Endothelial cell (in vitro differentiated cells): ENCODE measurements around the gene SMC6. TPM values are rescaled to one million over a fixed set of nuclear protein-coding genes. Genes with fewer than 3 reads are reported as not detected.

Source experiments
- DNase-seq: peaks from one replicate; pipeline ENCODE4 v3.0.0; 2021; ENCODE audit warnings: low spot score
- H3K27ac Mint-ChIP-seq: one replicate; pipeline ENCODE4 v1.8.0; 2021; ENCODE audit warnings: mixed read lengths, inconsistent platforms; ENCODE audit not compliant: unreplicated experiment
- H3K27me3 Mint-ChIP-seq: one replicate; pipeline ENCODE4 v1.8.0; 2021; ENCODE audit warnings: mild to moderate bottlenecking, moderate library complexity, mixed read lengths, inconsistent platforms; ENCODE audit not compliant: unreplicated experiment
- H3K36me3 Mint-ChIP-seq: one replicate; pipeline ENCODE4 v1.8.0; 2021; ENCODE audit warnings: mild to moderate bottlenecking, low read depth, mixed read lengths, inconsistent platforms; ENCODE audit not compliant: unreplicated experiment
- H3K4me1 Mint-ChIP-seq: one replicate; pipeline ENCODE4 v1.8.0; 2021; ENCODE audit warnings: mild to moderate bottlenecking, mixed read lengths, inconsistent platforms; ENCODE audit not compliant: unreplicated experiment
- H3K4me3 Mint-ChIP-seq: one replicate; pipeline ENCODE4 v1.8.0; 2021; ENCODE audit warnings: mild to moderate bottlenecking, mixed read lengths, inconsistent platforms; ENCODE audit not compliant: unreplicated experiment
- H3K9me3 Mint-ChIP-seq: one replicate; pipeline ENCODE4 v1.8.0; 2021; ENCODE audit warnings: mixed read lengths, inconsistent platforms; ENCODE audit not compliant: unreplicated experiment
- total RNA-seq: library from RNA; stranded (reverse); fragmentation: NEBNext Ultra II Directional; extraction: Animal tissue kit (Norgen Biotek cat#: 25700); gene quantifications from one replicate; pipeline ENCODE4 v1.2.1, GENCODE V29; 2021; ENCODE audit not compliant: unreplicated experiment
- TF ChIP-seq, protein P1 (sequence below): fragments of 200-600 bp; sonication (generic); IDR thresholded peaks from one replicate; pipeline ENCODE4 v1.5.0; 2021; ENCODE audit warnings: antibody characterized with exemption; ENCODE audit not compliant: unreplicated experiment

SMC6 gene
- total RNA-seq, 1 donor from 2014 or later: 28.8 TPM

DNA sequence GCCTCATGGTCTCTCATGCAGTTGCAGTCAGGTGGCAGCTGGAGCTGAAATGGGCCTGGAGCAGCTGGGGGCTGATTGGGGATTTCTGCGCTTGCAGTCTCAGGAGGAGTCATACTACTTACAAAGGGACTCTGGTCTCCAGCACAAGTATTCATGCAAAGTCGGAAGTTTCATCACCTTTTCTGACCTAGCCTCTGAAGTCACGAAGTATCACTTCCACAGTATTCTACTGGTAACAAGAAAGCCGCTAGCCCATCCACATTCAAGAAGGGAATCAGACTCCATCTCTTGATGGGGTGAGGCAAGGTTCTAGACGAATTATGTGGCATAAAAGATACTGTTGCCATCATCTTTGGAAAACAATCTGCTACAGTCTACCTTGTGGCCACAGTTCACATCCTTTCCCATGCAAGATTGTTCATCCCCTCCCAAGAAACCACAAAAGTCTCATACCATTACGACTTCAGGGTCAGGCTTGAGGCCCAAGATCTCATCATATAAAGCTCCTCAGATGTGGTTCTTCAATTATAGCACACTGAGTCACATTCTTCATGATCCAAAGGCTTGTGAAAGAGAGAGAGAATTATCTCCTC, 95.3 kb downstream of the SMC6 start:
- TF ChIP-seq, protein P1, sequence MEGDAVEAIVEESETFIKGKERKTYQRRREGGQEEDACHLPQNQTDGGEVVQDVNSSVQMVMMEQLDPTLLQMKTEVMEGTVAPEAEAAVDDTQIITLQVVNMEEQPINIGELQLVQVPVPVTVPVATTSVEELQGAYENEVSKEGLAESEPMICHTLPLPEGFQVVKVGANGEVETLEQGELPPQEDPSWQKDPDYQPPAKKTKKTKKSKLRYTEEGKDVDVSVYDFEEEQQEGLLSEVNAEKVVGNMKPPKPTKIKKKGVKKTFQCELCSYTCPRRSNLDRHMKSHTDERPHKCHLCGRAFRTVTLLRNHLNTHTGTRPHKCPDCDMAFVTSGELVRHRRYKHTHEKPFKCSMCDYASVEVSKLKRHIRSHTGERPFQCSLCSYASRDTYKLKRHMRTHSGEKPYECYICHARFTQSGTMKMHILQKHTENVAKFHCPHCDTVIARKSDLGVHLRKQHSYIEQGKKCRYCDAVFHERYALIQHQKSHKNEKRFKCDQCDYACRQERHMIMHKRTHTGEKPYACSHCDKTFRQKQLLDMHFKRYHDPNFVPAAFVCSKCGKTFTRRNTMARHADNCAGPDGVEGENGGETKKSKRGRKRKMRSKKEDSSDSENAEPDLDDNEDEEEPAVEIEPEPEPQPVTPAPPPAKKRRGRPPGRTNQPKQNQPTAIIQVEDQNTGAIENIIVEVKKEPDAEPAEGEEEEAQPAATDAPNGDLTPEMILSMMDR: no peak
- Mint-ChIP-seq H3K36me3 (peaks cover 9% of the 10 kb centered on the region), H3K9me3 (no peaks in the 10 kb centered on the region), H3K4me1 (peaks cover 2% of the 10 kb centered on the region), H3K4me3 (no peak overlapping the region), H3K27ac (no peak overlapping the region), H3K27me3 (no peaks in the 10 kb centered on the region)
- DNase-seq: no peak

DNA sequence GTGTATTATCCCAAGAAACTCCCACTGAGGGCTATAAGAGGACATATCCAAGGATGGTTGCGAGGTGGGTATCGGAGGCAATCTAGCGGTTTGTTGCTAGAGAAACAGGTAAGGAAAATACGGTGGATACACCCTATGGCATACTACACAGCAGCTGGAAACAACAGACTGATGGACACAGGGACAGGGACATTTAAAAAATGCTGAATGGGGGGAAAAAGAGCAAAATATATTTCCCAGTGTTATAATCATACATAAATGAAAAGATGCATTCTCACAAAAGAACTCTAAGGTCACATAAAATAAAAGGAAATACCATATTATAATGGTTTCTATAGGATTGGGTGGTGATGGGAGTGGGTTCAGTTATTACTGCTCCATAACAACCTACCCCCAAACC, 95.9 kb downstream of the SMC6 start:
- Mint-ChIP-seq H3K36me3 (peaks cover 9% of the 10 kb centered on the region), H3K4me3 (no peak overlapping the region), H3K27me3 (no peaks in the 10 kb centered on the region), H3K9me3 (no peaks in the 10 kb centered on the region), H3K4me1 (peaks cover 3% of the 10 kb centered on the region), H3K27ac (no peak overlapping the region)
- TF ChIP-seq, protein P1: no peak
- no peak for DNase-seq

DNA sequence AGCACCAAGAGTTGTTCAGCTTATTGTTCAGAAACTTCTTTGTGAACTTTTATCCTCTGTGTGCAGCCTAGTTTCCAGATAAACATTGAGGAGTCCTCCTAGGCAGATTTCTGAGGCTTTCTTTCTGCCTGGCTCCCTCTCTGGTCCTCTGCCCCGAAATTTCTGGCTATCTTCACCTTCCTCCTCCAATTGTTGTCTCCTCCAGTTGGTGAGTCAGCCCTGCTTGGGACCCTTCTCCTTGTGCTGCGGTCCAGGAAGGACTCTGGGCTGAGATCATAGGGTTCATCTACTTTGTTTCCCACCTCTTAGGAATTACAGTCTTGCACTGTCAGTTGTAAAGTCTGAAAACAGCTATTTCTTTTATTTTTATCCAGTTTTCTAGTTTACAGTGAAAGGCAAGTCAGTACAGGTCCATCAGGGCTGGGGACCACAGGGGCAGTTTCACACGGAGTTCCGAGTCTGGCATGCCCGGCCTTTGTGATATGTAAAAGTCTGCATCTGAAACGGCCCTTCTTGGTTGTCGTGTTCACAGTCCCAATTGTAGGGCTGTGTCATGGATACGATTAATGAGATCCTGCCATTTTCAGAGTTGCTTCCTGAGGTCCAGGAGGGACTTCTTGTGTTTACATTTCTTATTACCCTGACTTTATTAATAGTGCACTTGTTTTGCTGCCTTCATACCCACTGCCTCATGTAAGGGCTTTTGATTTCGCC, 100.8 kb downstream of the SMC6 start:
- DNase-seq: no peak
- TF ChIP-seq, protein P1: no peak
- Mint-ChIP-seq H3K4me3 (no peak overlapping the region), H3K27me3 (peaks cover 5% of the 10 kb centered on the region), H3K9me3 (no peaks in the 10 kb centered on the region), H3K27ac (no peak overlapping the region), H3K36me3 (peaks cover 15% of the 10 kb centered on the region), H3K4me1 (peaks cover 6% of the 10 kb centered on the region)

DNA sequence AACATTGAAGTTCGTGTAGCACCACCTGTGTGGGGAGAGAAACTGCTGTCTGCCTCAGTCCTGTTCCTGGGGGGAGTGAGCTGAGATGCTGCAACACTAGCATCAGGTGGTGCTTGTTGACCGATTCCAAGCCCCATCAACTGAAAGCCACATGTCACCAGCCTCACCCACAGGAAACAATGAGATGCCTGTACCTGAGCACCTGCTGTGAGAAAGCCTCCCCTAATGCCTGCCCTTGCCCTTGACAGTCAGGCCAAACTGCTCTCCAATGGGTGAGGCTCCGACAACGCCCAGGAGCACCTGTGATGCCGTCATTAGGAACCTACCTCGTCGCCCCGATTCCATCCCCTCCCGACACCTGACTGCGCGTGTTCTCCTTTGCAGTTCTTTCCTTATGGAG, 104.6 kb downstream of the SMC6 start:
- no peak overlapping the region for H3K4me3 Mint-ChIP-seq
- TF ChIP-seq, protein P1: no peak
- peaks cover 13% of the 10 kb centered on the region for H3K36me3 Mint-ChIP-seq
- peaks cover 9% of the 10 kb centered on the region for H3K4me1 Mint-ChIP-seq
- DNase-seq: no peak
- H3K27ac Mint-ChIP-seq: no peak overlapping the region
- no peaks in the 10 kb centered on the region for H3K9me3 Mint-ChIP-seq
- H3K27me3 Mint-ChIP-seq: peaks cover 6% of the 10 kb centered on the region

DNA sequence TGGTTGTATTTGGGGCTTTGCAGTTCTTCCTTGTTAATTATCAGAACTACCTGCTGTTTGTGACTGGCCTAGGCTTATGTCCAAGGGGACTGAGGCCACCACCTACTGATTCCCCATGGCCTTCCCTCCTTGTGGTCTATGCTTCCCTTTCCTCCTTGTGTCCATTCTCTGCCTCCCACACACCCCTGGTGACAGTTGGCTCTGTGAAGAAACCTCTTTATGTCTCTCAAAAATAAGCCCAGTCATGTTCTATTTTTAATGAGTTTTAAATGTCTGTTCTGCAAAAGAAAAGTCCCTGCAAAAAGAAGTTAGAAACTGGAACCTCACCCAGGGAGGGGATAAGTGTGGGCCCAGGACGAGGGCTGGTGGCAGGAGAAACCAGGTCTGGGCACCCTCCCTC, 105.0 kb downstream of the SMC6 start:
- peaks cover 8% of the 10 kb centered on the region for H3K27me3 Mint-ChIP-seq

More for the DNA sequence above, 105.0 kb downstream of the SMC6 start:
- Mint-ChIP-seq H3K9me3 (no peaks in the 10 kb centered on the region), H3K27ac (no peak overlapping the region), H3K36me3 (peaks cover 13% of the 10 kb centered on the region), H3K4me3 (no peak overlapping the region), H3K4me1 (peaks cover 9% of the 10 kb centered on the region)
- TF ChIP-seq, protein P1: no peak
- DNase-seq: no peak
